CD4-positive, alpha-beta T cell (primary cell): ENCODE data around the gene CRELD1. TPM values are rescaled to one million over a fixed set of nuclear protein-coding genes. Genes with fewer than 3 reads are reported as not detected.

Source experiments
- ATAC-seq: fragments of 200-7000 bp; cut with Tn5 transposase; one replicate; pipeline ENCODE4 v1.10.0; 2022; ENCODE audit warnings: mild to moderate bottlenecking; ENCODE audit not compliant: poor library complexity
- CTCF ChIA-PET: fragments of 350-600 bp; sonication (Branson Sonifier 250); formaldehyde crosslinking; loops from one replicate; lab custom pipeline; 2021; ENCODE audit warnings: antibody characterized with exemption, inconsistent platforms; lab: Charles Lee
- POLR2A ChIA-PET: fragments of 350-600 bp; sonication (Branson Sonifier 250); formaldehyde crosslinking; loops from one replicate; lab custom pipeline; 2021; ENCODE audit warnings: antibody characterized with exemption, inconsistent platforms; lab: Charles Lee
- DNase-seq, 14 experiments: peaks; one replicate each; pipeline ENCODE4 v3.0.0-alpha.2; 2013 to 2020; ENCODE audit warnings: mixed read lengths in 2 of 14
- H3K27ac ChIP-seq, 2 donors: one replicate each; pipeline versions ENCODE4 v1.5.1 to v1.7.0; 2013; ENCODE audit warnings: low read length in 2 of 2, low read depth in 1 of 2, mild to moderate bottlenecking in 1 of 2
- H3K27me3 ChIP-seq, 2 experiments: 1 replicate in 1 of 2; 2 replicates in 1 of 2; pipeline versions ENCODE4 v1.6.1 to v1.7.0; 2013; ENCODE audit warnings: low read length in 2 of 2, control low read depth in 1 of 2, mild to moderate bottlenecking in 1 of 2, moderate library complexity in 1 of 2; ENCODE audit not compliant: insufficient read depth in 2 of 2, control insufficient read depth in 1 of 2
- H3K36me3 ChIP-seq: one replicate; pipeline ENCODE4 v1.6.1; 2013; ENCODE audit warnings: low read length, control low read depth; ENCODE audit not compliant: insufficient read depth
- H3K4me1 ChIP-seq: one replicate; pipeline ENCODE4 v1.6.1; 2013; ENCODE audit warnings: low read length, control low read depth; ENCODE audit not compliant: insufficient read depth
- H3K4me3 ChIP-seq: one replicate; pipeline ENCODE4 v1.5.1; 2013; ENCODE audit warnings: mild to moderate bottlenecking, low read length, moderate library complexity
- H3K9me3 ChIP-seq, 2 experiments: 1 replicate in 1 of 2; 2 replicates in 1 of 2; pipeline versions ENCODE4 v1.6.1 to v1.7.0; 2013; ENCODE audit warnings: low read length in 2 of 2, mild to moderate bottlenecking in 2 of 2, control low read depth in 1 of 2, moderate library complexity in 1 of 2; ENCODE audit not compliant: control insufficient read depth in 1 of 2, insufficient read depth in 1 of 2
- H3K27ac Mint-ChIP-seq: one replicate; pipeline ENCODE4 v1.8.0; 2020; ENCODE audit warnings: mixed read lengths
- H3K27me3 Mint-ChIP-seq: one replicate; pipeline ENCODE4 v1.8.0; 2021; ENCODE audit warnings: mixed read lengths
- H3K36me3 Mint-ChIP-seq: one replicate; pipeline ENCODE4 v1.8.0; 2021; ENCODE audit warnings: low read depth, mixed read lengths
- H3K4me1 Mint-ChIP-seq: one replicate; pipeline ENCODE4 v1.8.0; 2021; ENCODE audit warnings: low read depth, mixed read lengths
- H3K4me3 Mint-ChIP-seq: one replicate; pipeline ENCODE4 v1.8.0; 2020; ENCODE audit warnings: mild to moderate bottlenecking, mixed read lengths
- H3K9me3 Mint-ChIP-seq: one replicate; pipeline ENCODE4 v1.8.0; 2020; ENCODE audit warnings: mixed read lengths
- intact Hi-C, 2 experiments: fragments of 100-400 bp; cut with DNase I in 1 of 2; cut with micrococcal nuclease in 1 of 2; formaldehyde crosslinking; loops; one replicate each; pipeline versions ENCODE4 v1.15.1 to v1.9.0; 2023 to 2025; cut with DNase I, micrococcal nuclease
- total RNA-seq, 174 experiments: library from RNA in 2 of 174; stranded (reverse) in 2 of 174; gene quantifications; one replicate each; pipeline ENCODE4 v1.2.3 and lab custom pipeline; 2021 to 2026
- TF ChIP-seq, protein P1 (sequence below): fragments of 200-600 bp; IDR thresholded peaks from one replicate; pipeline ENCODE4 v1.8.0; 2022; ENCODE audit warnings: antibody characterized with exemption, mild to moderate bottlenecking

Gene CRELD1
- total RNA-seq, 2 experiments from 2014 or later, result 10.7 to 12.4 TPM

DNA sequence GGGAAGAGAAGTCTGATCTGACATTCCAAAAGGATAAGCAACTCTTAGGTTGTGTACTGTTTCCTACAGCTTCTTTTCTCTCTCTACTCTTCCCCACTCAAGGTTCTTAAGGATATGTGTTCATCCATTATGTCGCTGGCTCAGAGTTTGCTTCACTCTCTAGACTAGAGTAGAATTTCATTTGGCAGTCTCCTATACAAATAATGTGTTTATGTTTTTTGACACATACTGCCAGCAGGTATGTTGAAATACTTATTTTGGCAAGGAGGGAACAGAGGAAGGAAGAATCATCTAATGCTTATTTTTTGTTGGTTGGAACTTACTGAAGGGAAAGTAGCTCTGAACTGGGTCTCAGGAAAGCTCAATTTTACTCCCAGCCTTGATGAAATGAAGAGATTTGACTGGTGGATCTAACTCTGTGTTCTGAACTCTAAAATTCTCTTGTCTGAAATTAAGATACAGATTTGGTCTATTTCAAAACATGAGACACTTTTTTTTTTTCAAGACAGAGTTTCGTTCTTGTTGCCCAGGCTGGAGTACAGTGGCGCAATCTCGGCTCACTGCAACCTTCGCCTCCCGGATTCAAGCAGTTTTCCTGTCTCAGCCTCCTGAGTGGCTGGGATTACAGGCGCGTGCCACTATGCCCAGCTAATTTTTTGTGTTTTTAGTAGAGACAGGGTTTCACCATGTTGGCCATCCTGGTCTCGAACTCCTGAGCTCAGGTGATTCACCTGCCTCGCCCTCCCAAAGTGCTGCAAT, 60.6 kb downstream of the CRELD1 start:
- H3K9me3 ChIP-seq, result no peaks in the 10 kb centered on the region
- Mint-ChIP-seq H3K27me3 (no peaks in the 10 kb centered on the region), H3K4me1 (no peaks in the 10 kb centered on the region), H3K36me3 (peaks cover 5% of the 10 kb centered on the region), H3K4me3 (no peak overlapping the region), H3K27ac (no peak overlapping the region), H3K9me3 (no peaks in the 10 kb centered on the region)
- ChIA-PET POLR2A (interaction anchor here (0.8 kb wide), 1 partner anchor 43 kb away, joined by 6 read pairs; the partner anchor contains the start of gene PRRT3), CTCF (no interaction called here)
- peaks cover 10% of the 10 kb centered on the region for H3K36me3 ChIP-seq
- ATAC-seq (no peak), DNase-seq (no peak)
- TF ChIP-seq, protein P1, sequence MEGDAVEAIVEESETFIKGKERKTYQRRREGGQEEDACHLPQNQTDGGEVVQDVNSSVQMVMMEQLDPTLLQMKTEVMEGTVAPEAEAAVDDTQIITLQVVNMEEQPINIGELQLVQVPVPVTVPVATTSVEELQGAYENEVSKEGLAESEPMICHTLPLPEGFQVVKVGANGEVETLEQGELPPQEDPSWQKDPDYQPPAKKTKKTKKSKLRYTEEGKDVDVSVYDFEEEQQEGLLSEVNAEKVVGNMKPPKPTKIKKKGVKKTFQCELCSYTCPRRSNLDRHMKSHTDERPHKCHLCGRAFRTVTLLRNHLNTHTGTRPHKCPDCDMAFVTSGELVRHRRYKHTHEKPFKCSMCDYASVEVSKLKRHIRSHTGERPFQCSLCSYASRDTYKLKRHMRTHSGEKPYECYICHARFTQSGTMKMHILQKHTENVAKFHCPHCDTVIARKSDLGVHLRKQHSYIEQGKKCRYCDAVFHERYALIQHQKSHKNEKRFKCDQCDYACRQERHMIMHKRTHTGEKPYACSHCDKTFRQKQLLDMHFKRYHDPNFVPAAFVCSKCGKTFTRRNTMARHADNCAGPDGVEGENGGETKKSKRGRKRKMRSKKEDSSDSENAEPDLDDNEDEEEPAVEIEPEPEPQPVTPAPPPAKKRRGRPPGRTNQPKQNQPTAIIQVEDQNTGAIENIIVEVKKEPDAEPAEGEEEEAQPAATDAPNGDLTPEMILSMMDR, result no peak
- intact Hi-C loops, result no loop called here
- no peak overlapping the region for H3K4me3 ChIP-seq
- no peaks in the 10 kb centered on the region for H3K27me3 ChIP-seq
- no peaks in the 10 kb centered on the region for H3K4me1 ChIP-seq
- H3K27ac ChIP-seq, result no peak overlapping the region

Other genes starting within 250 kb of the CRELD1 start
- under 1 TPM; 0.33 to 0.45 TPM for gene CPNE9, start 230.0 kb upstream of the CRELD1 start, total RNA-seq
- gene BRPF1, start 202.1 kb upstream of the CRELD1 start, total RNA-seq, result 10 to 100 TPM; 23.7 to 25.6 TPM
- gene OGG1, start 183.9 kb upstream of the CRELD1 start, total RNA-seq, result 1 to 10 TPM; 7.1 to 8.9 TPM
- 1 to 10 TPM in 1 of 2 experiments, under 1 TPM in 1; 0.74 to 1.1 TPM for gene CAMK1, start 163.9 kb upstream of the CRELD1 start, total RNA-seq
- gene TADA3, start 141.4 kb upstream of the CRELD1 start, total RNA-seq, result 10 to 100 TPM; 14.7 to 16.5 TPM
- 10 to 100 TPM; 88.7 to 91.3 TPM for gene ARPC4, start 140.8 kb upstream of the CRELD1 start, total RNA-seq
- gene TTLL3, start 123.6 kb upstream of the CRELD1 start, total RNA-seq, result 10 to 100 TPM; 50.5 to 58.6 TPM
- 1 to 10 TPM; 7.9 to 8.1 TPM for gene RPUSD3, start 89.8 kb upstream of the CRELD1 start, total RNA-seq
- gene CIDEC, start 53.6 kb upstream of the CRELD1 start, total RNA-seq, result not detected
- gene JAGN1, start 43.2 kb upstream of the CRELD1 start, total RNA-seq, result 10 to 100 TPM; 14.4 to 15.1 TPM
- gene IL17RE, start 31.0 kb upstream of the CRELD1 start, total RNA-seq, result 1 to 10 TPM; 1.4 to 1.6 TPM
- gene IL17RC, start 16.7 kb upstream of the CRELD1 start, total RNA-seq, result under 1 TPM; 0.42 to 0.88 TPM
- gene PRRT3, start 18.6 kb downstream of the CRELD1 start, total RNA-seq, result 1 to 10 TPM; 6.3 to 8.3 TPM
- 10 to 100 TPM; 41.0 to 42.3 TPM for gene EMC3, start 53.0 kb downstream of the CRELD1 start, total RNA-seq
- gene FANCD2, start 92.6 kb downstream of the CRELD1 start, total RNA-seq, result 10 to 100 TPM; 13.8 to 16.8 TPM
- not detected for gene FANCD2OS, start 174.4 kb downstream of the CRELD1 start, total RNA-seq
- 10 to 100 TPM; 33.1 to 33.8 TPM for gene BRK1, start 181.8 kb downstream of the CRELD1 start, total RNA-seq
- 10 to 100 TPM; 54.4 to 58.2 TPM for gene VHL, start 207.9 kb downstream of the CRELD1 start, total RNA-seq
- gene IRAK2, start 231.1 kb downstream of the CRELD1 start, total RNA-seq, result 1 to 10 TPM; 1.4 to 1.6 TPM